A549 (cell line): ENCODE results near the gene HHLA2. TPM values are rescaled to one million over a fixed set of nuclear protein-coding genes. Genes with fewer than 3 reads are reported as not detected.

ENCODE experiments used
- ATAC-seq, 2 experiments: fragments of 200-7000 bp in 1 of 2; fragments of >200 bp in 1 of 2; cut with Nextera tagmentation in 1 of 2; cut with Tn5 transposase in 1 of 2; 3 replicates each; pipeline versions ENCODE4 v1.8.0 to v1.9.1; 2018 to 2020; ENCODE audit warnings: mild to moderate bottlenecking in 1 of 2, moderate library complexity in 1 of 2
- CTCF ChIA-PET: fragments of 300-600 bp; sonication (Branson Sonifier 250); formaldehyde crosslinking; extraction: SDS; loops from one replicate; lab custom pipeline; 2021; ENCODE audit warnings: antibody characterized with exemption, inconsistent platforms; lab: Yijun Ruan, JAX
- POLR2A ChIA-PET: fragments of 350-600 bp; formaldehyde crosslinking; extraction: SDS; loops from one replicate; lab custom pipeline; 2021; ENCODE audit warnings: antibody characterized with exemption, inconsistent platforms; lab: Yijun Ruan, JAX
- DNase-seq, 2 experiments: peaks; one replicate each; pipeline versions ENCODE4 v3.0.0 to v3.0.0-alpha.2; 2011 to 2016; ENCODE audit warnings: low read depth in 1 of 2, low spot score in 1 of 2
- FAIRE-seq: peaks from 2 replicates; lab custom pipeline; 2011; peaks lifted over from hg19 to GRCh38; lab: Jason Lieb, UNC
- H3K27ac ChIP-seq, 2 experiments: fragments of >200 bp; sonication (Bioruptor Twin); formaldehyde crosslinking; 3 replicates each; pipeline ENCODE4 v1.5.1; 2016 to 2017
- H3K4me1 ChIP-seq: fragments of >200 bp; sonication (Bioruptor Twin); formaldehyde crosslinking; 3 replicates; pipeline ENCODE4 v1.6.1; 2016
- H3K4me2 ChIP-seq: fragments of >200 bp; sonication (Bioruptor Twin); formaldehyde crosslinking; 3 replicates; pipeline ENCODE4 v1.6.1; 2016
- H3K4me3 ChIP-seq: fragments of >200 bp; sonication (Bioruptor Twin); formaldehyde crosslinking; 3 replicates; pipeline ENCODE4 v1.5.1; 2016
- H3K9me3 ChIP-seq: fragments of >200 bp; sonication (Bioruptor Twin); formaldehyde crosslinking; 3 replicates; pipeline ENCODE4 v1.6.1; 2016
- ATOH8 ChIP-seq: fragments of 250-450 bp; sonication (Bioruptor Pico); IDR thresholded peaks from 2 replicates; pipeline ENCODE4 v1.5.0; 2020; ENCODE audit warnings: low read depth, mild to moderate bottlenecking, moderate library complexity
- CEBPB ChIP-seq, 2 experiments: fragments of >200 bp in 1 of 2; sonication (Bioruptor Twin) in 1 of 2; formaldehyde crosslinking in 1 of 2; IDR thresholded peaks; 2 replicates each; pipeline ENCODE4 v1.6.1; 2012 to 2016
- CHD2 ChIP-seq: fragments of 150-350 bp; IDR thresholded peaks from 2 replicates; pipeline ENCODE4 v1.6.1; 2014; ENCODE audit warnings: low read length; ENCODE audit not compliant: partially characterized antibody
- CHD4 ChIP-seq: fragments of 200-600 bp; sonication (generic); IDR thresholded peaks from 2 replicates; pipeline ENCODE4 v1.6.1; 2016; ENCODE audit warnings: antibody characterized with exemption, mild to moderate bottlenecking, borderline replicate concordance
- ESRRA ChIP-seq: fragments of 150-350 bp; IDR thresholded peaks from 2 replicates; pipeline ENCODE4 v1.6.1; 2014; ENCODE audit warnings: mild to moderate bottlenecking, low read length, borderline replicate concordance
- HOXB13 ChIP-seq: fragments of 250-450 bp; sonication (Bioruptor Pico); IDR thresholded peaks from 2 replicates; pipeline ENCODE4 v1.5.0; 2020; ENCODE audit warnings: low read depth, mild to moderate bottlenecking, moderate library complexity
- HOXB5 ChIP-seq: fragments of 250-450 bp; sonication (Bioruptor Pico); IDR thresholded peaks from 2 replicates; pipeline ENCODE4 v1.5.0; 2020; ENCODE audit warnings: mild to moderate bottlenecking, moderate library complexity
- KDM1A ChIP-seq: fragments of 200-600 bp; sonication (generic); IDR thresholded peaks from 2 replicates; pipeline ENCODE4 v1.6.1; 2016; ENCODE audit warnings: low read depth, mild to moderate bottlenecking
- KDM5A ChIP-seq: fragments of 200-600 bp; sonication (generic); IDR thresholded peaks from 2 replicates; pipeline ENCODE4 v1.6.1; 2016; ENCODE audit warnings: antibody characterized with exemption, mild to moderate bottlenecking
- MAZ ChIP-seq: fragments of 150-350 bp; IDR thresholded peaks from 2 replicates; pipeline ENCODE4 v1.6.1; 2014; ENCODE audit warnings: antibody characterized with exemption, low read depth, low read length, borderline replicate concordance
- MYC ChIP-seq: IDR thresholded peaks from 2 replicates; pipeline ENCODE4 v1.6.1; 2012; ENCODE audit warnings: mild to moderate bottlenecking, inconsistent platforms, low read length, improper control_type of control experiment, borderline replicate concordance
- NFE2L2 ChIP-seq: fragments of 150-350 bp; conservative IDR thresholded peaks from 2 replicates; pipeline ENCODE4 v1.6.1; 2014; ENCODE audit warnings: low read length
- NR3C1 ChIP-seq: fragments of >200 bp; sonication (Bioruptor Twin); formaldehyde crosslinking; IDR thresholded peaks from 3 replicates; pipeline ENCODE4 v1.6.1; 2017
- PHF8 ChIP-seq: fragments of 200-600 bp; sonication (generic); IDR thresholded peaks from 2 replicates; pipeline ENCODE4 v1.6.1; 2016; ENCODE audit warnings: low read depth, mild to moderate bottlenecking, antibody characterized with exemption, moderate library complexity, borderline replicate concordance
- RARB ChIP-seq: fragments of 250-450 bp; sonication (Bioruptor Pico); IDR thresholded peaks from 2 replicates; pipeline ENCODE4 v1.8.0; 2021; ENCODE audit warnings: mild to moderate bottlenecking, moderate library complexity
- RCOR1 ChIP-seq: fragments of 150-350 bp; IDR thresholded peaks from 2 replicates; pipeline ENCODE4 v1.6.1; 2014; ENCODE audit warnings: antibody characterized with exemption, low read length, low read depth
- RNF2 ChIP-seq: fragments of 200-600 bp; sonication (generic); IDR thresholded peaks from 2 replicates; pipeline ENCODE4 v1.6.1; 2016; ENCODE audit warnings: low read depth, mild to moderate bottlenecking, antibody characterized with exemption, moderate library complexity, borderline replicate concordance
- SMC3 ChIP-seq: fragments of >200 bp; sonication (Bioruptor Twin); formaldehyde crosslinking; IDR thresholded peaks from 3 replicates; pipeline ENCODE4 v1.6.1; 2018; ENCODE audit warnings: inconsistent platforms
- SREBF2 ChIP-seq: fragments of 450-650 bp; IDR thresholded peaks from 2 replicates; pipeline ENCODE4 v1.6.1; 2014; ENCODE audit warnings: mild to moderate bottlenecking, moderate library complexity
- TFCP2L1 ChIP-seq: fragments of 250-450 bp; sonication (Bioruptor Pico); IDR thresholded peaks from 2 replicates; pipeline ENCODE4 v1.5.0; 2021; ENCODE audit warnings: mild to moderate bottlenecking
- ZFP36 ChIP-seq: fragments of 450-650 bp; IDR thresholded peaks from 2 replicates; pipeline ENCODE4 v1.6.1; 2014; ENCODE audit warnings: borderline replicate concordance; ENCODE audit not compliant: partially characterized antibody
- ZNF302 ChIP-seq: fragments of 250-450 bp; sonication (Bioruptor Pico); IDR thresholded peaks from 2 replicates; pipeline ENCODE4 v1.9.0; 2021; ENCODE audit warnings: inconsistent platforms, mild to moderate bottlenecking, moderate library complexity
- WGBS: methylation state at CpG from one replicate; pipeline ENCODE4 v1.1.6; 2017; ENCODE audit errors: missing lambda C conversion rate; 5-methylcytosine and 5-hydroxymethylcytosine counted together
- polyA plus RNA-seq, 4 experiments: library from polyadenylated mRNA; depleted of rRNA in 3 of 4; stranded (reverse); fragments of >200 nt; fragmentation: RNase III in 1 of 4; extraction: RNeasy Plus Mini Kit Qiagen cat#74134 plus additional on column Dnase treatment in 1 of 4; gene quantifications; 2 replicates in 3 of 4; 3 replicates in 1 of 4; pipeline ENCODE4 v1.2.3, GENCODE V29; 2011 to 2017
- TF ChIP-seq, protein P1 (sequence below): fragments of 250-450 bp; sonication (Bioruptor Pico); IDR thresholded peaks from 2 replicates; pipeline ENCODE4 v1.5.0; 2021; ENCODE audit warnings: mild to moderate bottlenecking, moderate library complexity, borderline replicate concordance
- TF ChIP-seq, protein P2 (sequence below): fragments of >200 bp; sonication (Bioruptor Twin); formaldehyde crosslinking; IDR thresholded peaks from 3 replicates; pipeline ENCODE4 v1.6.1; 2016
- TF ChIP-seq, protein P3 (sequence below): fragments of >200 bp; sonication (Bioruptor Twin); formaldehyde crosslinking; IDR thresholded peaks from 3 replicates; pipeline ENCODE4 v1.5.1; 2016
- TF ChIP-seq, protein P4 (sequence below): fragments of 450-650 bp; IDR thresholded peaks from 2 replicates; pipeline ENCODE4 v1.6.1; 2014; ENCODE audit warnings: antibody characterized with exemption

HHLA2 gene
- polyA plus RNA-seq, 2 of the 4 experiments (the other 2 are of a cell fraction) = 0.08 to 0.48 TPM

DNA sequence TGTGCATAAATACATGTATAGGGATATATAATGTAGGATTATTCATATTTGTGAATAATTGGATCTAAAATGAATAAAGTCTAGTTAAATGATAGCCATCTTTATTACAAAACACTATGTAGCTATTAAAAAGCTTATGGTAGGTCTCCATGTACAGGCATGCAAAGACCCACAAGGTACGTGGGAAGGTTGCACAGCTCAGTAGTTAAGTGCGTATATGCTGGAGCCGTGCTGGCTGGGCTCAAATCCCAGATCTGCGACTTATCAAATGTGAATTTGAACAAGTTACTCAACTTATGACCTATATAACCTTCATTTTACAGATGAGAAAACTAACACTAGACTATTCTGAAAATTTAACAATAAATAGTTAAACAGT lies 113.4 kb downstream of the HHLA2 start (continued):
- no peak for TF ChIP-seq RCOR1

DNA sequence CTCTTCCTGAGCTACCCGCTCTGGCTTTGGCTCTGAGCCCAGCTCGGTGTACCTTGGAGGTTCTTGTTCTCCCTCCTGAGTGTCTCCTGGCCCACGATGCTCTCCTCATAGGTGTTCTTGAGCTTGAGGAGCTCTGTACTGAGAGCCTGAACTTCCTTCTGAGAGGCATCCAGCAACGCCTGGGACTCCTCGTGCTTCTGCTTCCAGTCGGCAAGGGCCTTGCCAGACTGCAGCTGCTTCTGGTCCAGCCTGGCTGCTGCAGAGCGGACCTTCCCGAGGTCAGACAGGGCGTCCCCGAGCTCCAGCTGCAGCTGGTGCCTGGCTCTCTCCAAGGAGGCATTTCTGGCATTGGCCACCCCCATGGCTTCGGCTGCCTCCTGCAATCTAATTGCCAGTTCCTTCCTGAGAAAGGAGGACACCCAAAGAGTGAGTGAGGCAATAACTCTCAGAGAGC lies 114.2 kb downstream of the HHLA2 start:
- H3K27ac ChIP-seq = no peak overlapping the region
- H3K4me1 ChIP-seq = no peaks in the 10 kb centered on the region
- WGBS = 70% methylated on average over 11 of the region's 11 CpGs
- FAIRE-seq = no peak
- H3K4me3 ChIP-seq = no peak overlapping the region
- ChIA-PET POLR2A (no interaction called here), CTCF (interaction anchor here (0.9 to 1.2 kb wide), 3 partner anchors 14 to 26 kb away, joined by 3 read pairs; no protein-coding TSS in a partner anchor)
- H3K4me2 ChIP-seq = no peak overlapping the region
- ATAC-seq = no peak
- TF ChIP-seq, protein P1, sequence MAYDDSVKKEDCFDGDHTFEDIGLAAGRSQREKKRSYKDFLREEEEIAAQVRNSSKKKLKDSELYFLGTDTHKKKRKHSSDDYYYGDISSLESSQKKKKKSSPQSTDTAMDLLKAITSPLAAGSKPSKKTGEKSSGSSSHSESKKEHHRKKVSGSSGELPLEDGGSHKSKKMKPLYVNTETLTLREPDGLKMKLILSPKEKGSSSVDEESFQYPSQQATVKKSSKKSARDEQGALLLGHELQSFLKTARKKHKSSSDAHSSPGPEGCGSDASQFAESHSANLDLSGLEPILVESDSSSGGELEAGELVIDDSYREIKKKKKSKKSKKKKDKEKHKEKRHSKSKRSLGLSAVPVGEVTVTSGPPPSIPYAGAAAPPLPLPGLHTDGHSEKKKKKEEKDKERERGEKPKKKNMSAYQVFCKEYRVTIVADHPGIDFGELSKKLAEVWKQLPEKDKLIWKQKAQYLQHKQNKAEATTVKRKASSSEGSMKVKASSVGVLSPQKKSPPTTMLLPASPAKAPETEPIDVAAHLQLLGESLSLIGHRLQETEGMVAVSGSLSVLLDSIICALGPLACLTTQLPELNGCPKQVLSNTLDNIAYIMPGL (CRISPR knock-in tag) = no peak
- DNase-seq = no peak
- H3K9me3 ChIP-seq = no peaks in the 10 kb centered on the region

DNA sequence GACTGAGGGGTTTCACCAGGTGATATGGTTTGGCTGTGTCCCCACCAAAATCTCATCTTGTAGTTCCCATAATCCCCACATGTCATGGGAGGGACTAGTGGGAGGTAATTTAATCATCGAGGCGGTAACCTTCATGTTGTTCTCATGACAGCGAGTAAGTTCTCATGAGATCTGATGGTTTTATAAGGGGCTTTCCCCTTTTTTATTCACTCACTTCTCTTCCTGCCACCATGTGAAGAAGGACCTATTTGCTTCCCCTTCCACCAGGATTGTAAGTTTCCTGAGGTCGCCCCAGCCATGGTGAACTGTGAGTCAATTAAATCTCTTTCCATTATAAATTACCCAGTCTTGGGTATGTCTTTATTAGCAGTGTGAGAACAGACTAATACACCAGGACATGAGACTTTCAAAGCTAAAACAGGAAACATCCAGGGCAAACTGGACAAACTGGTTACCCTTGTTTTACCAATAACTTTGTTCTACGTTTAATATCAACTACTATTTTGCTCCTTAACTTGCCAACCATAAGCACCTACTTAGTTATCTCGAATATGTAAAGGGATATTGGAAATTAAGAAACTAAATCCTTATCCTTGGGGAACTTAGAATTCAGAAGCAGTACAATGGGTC lies 115.9 kb downstream of the HHLA2 start:
- ATAC-seq (no peak), DNase-seq (no peak), FAIRE-seq (no peak)
- Histone ChIP-seq H3K9me3 (no peaks in the 10 kb centered on the region), H3K4me1 (no peaks in the 10 kb centered on the region), H3K27ac (no peak overlapping the region), H3K4me3 (no peak overlapping the region), H3K4me2 (no peak overlapping the region)
- ChIA-PET CTCF (no interaction called here), POLR2A (no interaction called here)
- TF ChIP-seq CHD4 (no peak), KDM5A (no peak), NR3C1 (no peak), NFE2L2 (no peak), ZNF302 (CRISPR knock-in tag) (no peak), CHD2 (no peak), SREBF2 (no peak), ZFP36 (no peak), RNF2 (no peak), HOXB13 (no peak), ATOH8 (CRISPR knock-in tag) (no peak), TFCP2L1 (no peak), SMC3 (no peak), RARB (CRISPR knock-in tag) (no peak)
- WGBS = 60% methylated on average over 6 of the region's 6 CpGs

- FAIRE-seq (no peak), DNase-seq (no peak), ATAC-seq (no peak)
- H3K9me3 ChIP-seq = no peaks in the 10 kb centered on the region
- H3K4me3 ChIP-seq = no peak overlapping the region
- CTCF ChIA-PET = interaction anchor here (0.6 kb wide), 1 partner anchor 11 kb away, joined by 3 read pairs; no protein-coding TSS in a partner anchor
- no peaks in the 10 kb centered on the region for H3K4me1 ChIP-seq
- H3K4me2 ChIP-seq = no peak overlapping the region
- H3K27ac ChIP-seq = no peak overlapping the region
- POLR2A ChIA-PET = no interaction called here
- 59% methylated on average over 5 of the region's 5 CpGs for WGBS
- TF ChIP-seq KDM1A (no peak), RCOR1 (no peak), MYC (no peak), ESRRA (no peak), CEBPB (IDR thresholded peaks at IDR 0.05) (no peak), PHF8 (no peak), MAZ (no peak), ZFP36 (no peak), HOXB5 (CRISPR knock-in tag) (no peak)
- TF ChIP-seq, protein P2, sequence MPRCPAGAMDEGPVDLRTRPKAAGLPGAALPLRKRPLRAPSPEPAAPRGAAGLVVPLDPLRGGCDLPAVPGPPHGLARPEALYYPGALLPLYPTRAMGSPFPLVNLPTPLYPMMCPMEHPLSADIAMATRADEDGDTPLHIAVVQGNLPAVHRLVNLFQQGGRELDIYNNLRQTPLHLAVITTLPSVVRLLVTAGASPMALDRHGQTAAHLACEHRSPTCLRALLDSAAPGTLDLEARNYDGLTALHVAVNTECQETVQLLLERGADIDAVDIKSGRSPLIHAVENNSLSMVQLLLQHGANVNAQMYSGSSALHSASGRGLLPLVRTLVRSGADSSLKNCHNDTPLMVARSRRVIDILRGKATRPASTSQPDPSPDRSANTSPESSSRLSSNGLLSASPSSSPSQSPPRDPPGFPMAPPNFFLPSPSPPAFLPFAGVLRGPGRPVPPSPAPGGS = no peak
- TF ChIP-seq, protein P3, sequence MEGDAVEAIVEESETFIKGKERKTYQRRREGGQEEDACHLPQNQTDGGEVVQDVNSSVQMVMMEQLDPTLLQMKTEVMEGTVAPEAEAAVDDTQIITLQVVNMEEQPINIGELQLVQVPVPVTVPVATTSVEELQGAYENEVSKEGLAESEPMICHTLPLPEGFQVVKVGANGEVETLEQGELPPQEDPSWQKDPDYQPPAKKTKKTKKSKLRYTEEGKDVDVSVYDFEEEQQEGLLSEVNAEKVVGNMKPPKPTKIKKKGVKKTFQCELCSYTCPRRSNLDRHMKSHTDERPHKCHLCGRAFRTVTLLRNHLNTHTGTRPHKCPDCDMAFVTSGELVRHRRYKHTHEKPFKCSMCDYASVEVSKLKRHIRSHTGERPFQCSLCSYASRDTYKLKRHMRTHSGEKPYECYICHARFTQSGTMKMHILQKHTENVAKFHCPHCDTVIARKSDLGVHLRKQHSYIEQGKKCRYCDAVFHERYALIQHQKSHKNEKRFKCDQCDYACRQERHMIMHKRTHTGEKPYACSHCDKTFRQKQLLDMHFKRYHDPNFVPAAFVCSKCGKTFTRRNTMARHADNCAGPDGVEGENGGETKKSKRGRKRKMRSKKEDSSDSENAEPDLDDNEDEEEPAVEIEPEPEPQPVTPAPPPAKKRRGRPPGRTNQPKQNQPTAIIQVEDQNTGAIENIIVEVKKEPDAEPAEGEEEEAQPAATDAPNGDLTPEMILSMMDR = no peak
- TF ChIP-seq, protein P4, sequence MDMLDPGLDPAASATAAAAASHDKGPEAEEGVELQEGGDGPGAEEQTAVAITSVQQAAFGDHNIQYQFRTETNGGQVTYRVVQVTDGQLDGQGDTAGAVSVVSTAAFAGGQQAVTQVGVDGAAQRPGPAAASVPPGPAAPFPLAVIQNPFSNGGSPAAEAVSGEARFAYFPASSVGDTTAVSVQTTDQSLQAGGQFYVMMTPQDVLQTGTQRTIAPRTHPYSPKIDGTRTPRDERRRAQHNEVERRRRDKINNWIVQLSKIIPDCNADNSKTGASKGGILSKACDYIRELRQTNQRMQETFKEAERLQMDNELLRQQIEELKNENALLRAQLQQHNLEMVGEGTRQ = no peak
These were observed 117.7 kb downstream of the HHLA2 start for GRCh38 chr3:108414007-108414406.
